ENCODE results near the gene CEP112.

The CEP112 gene

GRCh38 chr17:65629234-65629690, 562.7 kb downstream of the CEP112 start:
- H3K9me3 ChIP-seq = no peaks in the 10 kb centered on the region
- no peaks in the 10 kb centered on the region for H3K36me3 ChIP-seq
- DNase-seq = no peak
- H3K4me1 ChIP-seq = no peaks in the 10 kb centered on the region
- H3K4me3 ChIP-seq (ENCODE audit: low read depth, low read length) = no peak overlapping the region
- no peak for TF ChIP-seq CTCF (IDR thresholded peaks at IDR 0.05; ENCODE audit: low read depth, low read length)
- H3K27me3 ChIP-seq = peaks cover 30% of the 10 kb centered on the region

DNA sequence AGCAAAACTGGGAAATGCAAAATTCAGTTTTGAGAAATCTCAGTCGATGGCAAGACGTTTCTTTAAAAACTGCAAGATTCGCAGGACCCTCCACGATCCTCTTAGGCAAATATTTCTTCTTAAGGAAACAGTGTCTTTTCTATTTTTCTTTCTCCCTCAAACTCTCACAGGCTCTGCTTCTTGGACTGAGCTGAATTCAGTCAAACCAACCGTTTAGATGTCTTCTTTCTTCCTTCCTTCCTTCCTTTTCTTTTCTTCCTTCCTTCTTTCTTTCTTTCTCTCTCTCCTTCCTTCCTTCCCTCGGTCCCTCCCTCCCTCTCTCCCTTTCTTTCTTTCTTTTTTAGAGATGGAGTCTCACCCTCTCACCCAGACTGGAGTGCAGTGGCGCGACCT, 563.3 kb downstream of the CEP112 start:
- Histone ChIP-seq H3K9me3 (no peaks in the 10 kb centered on the region), H3K4me1 (no peaks in the 10 kb centered on the region), H3K36me3 (no peaks in the 10 kb centered on the region), H3K27me3 (peaks cover 30% of the 10 kb centered on the region), H3K4me3 (ENCODE audit: low read depth, low read length) (no peak overlapping the region)
- no peak for TF ChIP-seq CTCF (IDR thresholded peaks at IDR 0.05; ENCODE audit: low read depth, low read length)
- no peak for DNase-seq

GRCh38 chr17:65627891-65628643, 563.9 kb downstream of the CEP112 start:
- H3K4me3 ChIP-seq (ENCODE audit: low read depth, low read length) = no peak overlapping the region
- no peak for DNase-seq
- H3K4me1 ChIP-seq = no peaks in the 10 kb centered on the region
- TF ChIP-seq CTCF (IDR thresholded peaks at IDR 0.05; ENCODE audit: low read depth, low read length) = no peak
- H3K9me3 ChIP-seq = no peaks in the 10 kb centered on the region
- peaks cover 29% of the 10 kb centered on the region for H3K27me3 ChIP-seq
- H3K36me3 ChIP-seq = no peaks in the 10 kb centered on the region

DNA sequence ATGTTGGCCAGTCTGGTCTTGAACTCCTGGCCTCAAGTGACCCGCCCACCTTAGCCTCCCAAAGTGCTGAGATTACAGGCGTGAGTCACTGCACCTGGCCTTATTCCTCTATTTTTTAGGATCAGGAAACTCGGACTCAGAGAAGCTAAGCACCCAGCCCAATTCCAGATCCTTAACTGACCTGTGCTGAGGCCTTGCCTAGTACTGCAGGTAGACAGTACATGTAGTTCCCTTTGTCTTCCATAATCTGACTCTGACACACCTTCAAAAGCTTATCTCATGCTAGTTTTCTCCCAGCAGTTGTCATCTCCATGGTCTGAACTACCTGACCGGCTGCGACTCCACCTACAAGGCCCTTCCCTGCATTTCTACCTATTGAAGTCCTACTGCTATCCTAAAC, 564.8 kb downstream of the CEP112 start:
- no peak for TF ChIP-seq CTCF (IDR thresholded peaks at IDR 0.05; ENCODE audit: low read depth, low read length)
- peaks cover 21% of the 10 kb centered on the region; the same call in 1 of the 2 replicates for H3K27me3 ChIP-seq
- H3K4me1 ChIP-seq = no peaks in the 10 kb centered on the region
- no peak overlapping the region for H3K4me3 ChIP-seq (ENCODE audit: low read depth, low read length)
- no peaks in the 10 kb centered on the region for H3K9me3 ChIP-seq
- no peak for DNase-seq
- H3K36me3 ChIP-seq = no peaks in the 10 kb centered on the region

GRCh38 chr17:65626451-65626850, 565.5 kb downstream of the CEP112 start:
- no peak for TF ChIP-seq CTCF (IDR thresholded peaks at IDR 0.05; ENCODE audit: low read depth, low read length)
- no peaks in the 10 kb centered on the region for H3K9me3 ChIP-seq
- H3K36me3 ChIP-seq = no peaks in the 10 kb centered on the region
- H3K4me1 ChIP-seq = no peaks in the 10 kb centered on the region
- no peak for DNase-seq
- H3K4me3 ChIP-seq (ENCODE audit: low read depth, low read length) = no peak overlapping the region
- peaks cover 21% of the 10 kb centered on the region; the same call in 1 of the 2 replicates for H3K27me3 ChIP-seq

- H3K36me3 ChIP-seq = no peaks in the 10 kb centered on the region
- no peaks in the 10 kb centered on the region for H3K9me3 ChIP-seq
- TF ChIP-seq CTCF (IDR thresholded peaks at IDR 0.05; ENCODE audit: low read depth, low read length) = no peak
- no peak for DNase-seq
- no peak overlapping the region for H3K4me3 ChIP-seq (ENCODE audit: low read depth, low read length)
- H3K27me3 ChIP-seq = no peaks in the 10 kb centered on the region
- H3K4me1 ChIP-seq = no peaks in the 10 kb centered on the region
These were observed 573.4 kb downstream of the CEP112 start for GRCh38 chr17:65618516-65618915.

Data from BE2C (cell line).